Thyroid gland (tissue), 4 donors: Measurements from ENCODE around the gene PPM1H. TPM values are rescaled to one million over a fixed set of nuclear protein-coding genes. Genes with fewer than 3 reads are reported as not detected.

Experiments used
- DNase-seq, 2 donors: peaks; one replicate each; pipeline ENCODE4 v3.0.0-alpha.2; 2019
- H3K27ac ChIP-seq, 3 donors: fragments of 200-600 bp; sonication (generic); 1 replicate in 2 of 3; 2 replicates in 1 of 3; pipeline ENCODE4 v1.5.1; 2016 to 2019; ENCODE audit warnings: mild to moderate bottlenecking in 1 of 3, moderate library complexity in 1 of 3
- H3K27me3 ChIP-seq: fragments of 200-600 bp; sonication (generic); one replicate; pipeline ENCODE4 v1.5.1; 2019
- H3K36me3 ChIP-seq, 2 donors: fragments of 200-600 bp; sonication (generic); one replicate each; pipeline ENCODE4 v1.5.1; 2016 to 2019
- H3K4me1 ChIP-seq, 2 donors: fragments of 200-600 bp; sonication (generic); one replicate each; pipeline ENCODE4 v1.5.1; 2017 to 2019
- H3K4me3 ChIP-seq, 3 donors: fragments of 200-600 bp; sonication (generic); replicated peaks in 1 of 3; 1 replicate in 2 of 3; 2 replicates in 1 of 3; pipeline ENCODE4 v1.5.1; 2016; ENCODE audit warnings: mild to moderate bottlenecking in 1 of 3
- H3K9me3 ChIP-seq: fragments of 200-600 bp; sonication (generic); one replicate; pipeline ENCODE4 v1.5.1; 2017
- CTCF ChIP-seq, 6 experiments: fragments of 200-600 bp in 3 of 6; fragments of 450-650 bp in 3 of 6; sonication (generic) in 3 of 6; IDR thresholded peaks; one replicate each; pipeline ENCODE4 v1.5.1; 2016 to 2019; ENCODE audit warnings: antibody characterized with exemption in 6 of 6, mild to moderate bottlenecking in 2 of 6, inconsistent platforms in 1 of 6, moderate library complexity in 1 of 6
- POLR2A ChIP-seq, 2 donors: fragments of 450-650 bp; IDR thresholded peaks; one replicate each; pipeline ENCODE4 v1.6.1; 2017; ENCODE audit warnings: antibody characterized with exemption in 2 of 2, mild to moderate bottlenecking in 2 of 2, moderate library complexity in 1 of 2
- WGBS, 2 donors: methylation state at CpG; one replicate each; pipeline ENCODE4 v1.1.5; 2017; 5-methylcytosine and 5-hydroxymethylcytosine counted together
- intact Hi-C: fragments of 100-400 bp; cut with DNase I; formaldehyde crosslinking; loops from one replicate; pipeline ENCODE4 v1.15.1; 2023
- total RNA-seq, 4 donors: library from RNA; depleted of rRNA; stranded (reverse); fragments of >200 nt; gene quantifications; one replicate each; pipeline ENCODE4 v1.2.3, GENCODE V29; 2016

The PPM1H gene
- total RNA-seq, 4 donors from 2014 or later = 3.9 to 12.7 (median 9.0) TPM

GRCh38 chr12:62802984-62803383 is 132.0 kb downstream of the PPM1H start:
- WGBS, 2 donors = 71 to 72% methylated on average over 4 of the region's 4 CpGs

GRCh38 chr12:62802321-62802720 is 132.6 kb downstream of the PPM1H start:
- no peak for TF ChIP-seq CTCF (IDR thresholded peaks at IDR 0.05)
- no peak for TF ChIP-seq POLR2A (IDR thresholded peaks at IDR 0.05)
- intact Hi-C loops = no loop called here

More at GRCh38 chr12:62802984-62803383, 132.0 kb downstream of the PPM1H start:
- H3K4me3 ChIP-seq = no peak overlapping the region
- H3K4me1 ChIP-seq = no peaks in the 10 kb centered on the region
- no peaks in the 10 kb centered on the region for H3K9me3 ChIP-seq
- no peak for DNase-seq
- TF ChIP-seq CTCF (IDR thresholded peaks at IDR 0.05) = no peak
- no peak for TF ChIP-seq POLR2A (IDR thresholded peaks at IDR 0.05)
- H3K36me3 ChIP-seq = no peaks in the 10 kb centered on the region
- H3K27me3 ChIP-seq = no peaks in the 10 kb centered on the region
- no peak overlapping the region for H3K27ac ChIP-seq
- intact Hi-C loops = no loop called here

GRCh38 chr12:62801796-62802195 is 133.2 kb downstream of the PPM1H start:
- 93 to 94% methylated on average over 4 to 25 of the region's 28 CpGs for WGBS, 2 donors
- Histone ChIP-seq H3K9me3 (no peaks in the 10 kb centered on the region), H3K4me3 (no peak overlapping the region), H3K27me3 (no peaks in the 10 kb centered on the region), H3K27ac (no peak overlapping the region), H3K4me1 (no peaks in the 10 kb centered on the region), H3K36me3 (no peaks in the 10 kb centered on the region)
- intact Hi-C loops = no loop called here
- TF ChIP-seq POLR2A (IDR thresholded peaks at IDR 0.05) (no peak), CTCF (IDR thresholded peaks at IDR 0.05) (no peak)
- no peak for DNase-seq

More at GRCh38 chr12:62802321-62802720, 132.6 kb downstream of the PPM1H start:
- DNase-seq = no peak
- Histone ChIP-seq H3K27me3 (no peaks in the 10 kb centered on the region), H3K4me3 (no peak overlapping the region), H3K36me3 (no peaks in the 10 kb centered on the region), H3K27ac (no peak overlapping the region), H3K4me1 (no peaks in the 10 kb centered on the region), H3K9me3 (no peaks in the 10 kb centered on the region)
- 96 to 97% methylated on average over 7 of the region's 7 CpGs for WGBS, 2 donors

- 90 to 94% methylated on average over 13 of the region's 13 CpGs for WGBS, 2 donors
- Histone ChIP-seq H3K9me3 (no peaks in the 10 kb centered on the region), H3K27me3 (no peaks in the 10 kb centered on the region), H3K4me1 (no peaks in the 10 kb centered on the region), H3K36me3 (no peaks in the 10 kb centered on the region), H3K4me3 (no peak overlapping the region), H3K27ac (no peak overlapping the region)
- DNase-seq = no peak
- intact Hi-C loops = no loop called here
- TF ChIP-seq POLR2A (IDR thresholded peaks at IDR 0.05) (no peak), CTCF (IDR thresholded peaks at IDR 0.05) (no peak)
Measured at GRCh38 chr12:62800707-62801400, 134.1 kb downstream of the PPM1H start.

- DNase-seq = no peak
- H3K4me3 ChIP-seq = no peak overlapping the region
- TF ChIP-seq CTCF (IDR thresholded peaks at IDR 0.05) = no peak
- no peak for TF ChIP-seq POLR2A (IDR thresholded peaks at IDR 0.05)
- H3K9me3 ChIP-seq = no peaks in the 10 kb centered on the region
- H3K36me3 ChIP-seq = no peaks in the 10 kb centered on the region
- intact Hi-C loops = no loop called here
- no peaks in the 10 kb centered on the region for H3K27me3 ChIP-seq
- no peak overlapping the region for H3K27ac ChIP-seq
- 80 to 81% methylated on average over 9 of the region's 9 CpGs for WGBS, 2 donors
- no peaks in the 10 kb centered on the region for H3K4me1 ChIP-seq
Measured at GRCh38 chr12:62799766-62800406, 135.1 kb downstream of the PPM1H start.
